ENCODE measurements around the gene ZNF771. TPM values are rescaled to one million over a fixed set of nuclear protein-coding genes. Genes with fewer than 3 reads are reported as not detected.

ZNF771 gene
- polyA plus RNA-seq, 2 of the 4 experiments (the other 2 are of a cell fraction) = 5.7 to 7.2 TPM

- Histone ChIP-seq H3K27ac (no peak overlapping the region), H3K4me2 (no peak overlapping the region), H3K4me1 (peaks cover 5% of the 10 kb centered on the region; the same call in 1 of the 3 replicates), H3K4me3 (no peak overlapping the region), H3K9me3 (no peaks in the 10 kb centered on the region)
- TF ChIP-seq RAD21 (conservative IDR thresholded peaks at IDR 0.05 in 1 of 2, IDR thresholded peaks at IDR 0.05 in 1 of 2) (no peak), RARB (CRISPR knock-in tag; IDR thresholded peaks at IDR 0.05) (no peak), HEYL (CRISPR knock-in tag; IDR thresholded peaks at IDR 0.05) (no peak), TFCP2L1 (CRISPR knock-in tag; IDR thresholded peaks at IDR 0.05) (no peak), PHF8 (IDR thresholded peaks at IDR 0.05; ENCODE audit: borderline replicate concordance, low read depth) (no peak), ZFP36 (IDR thresholded peaks at IDR 0.05; ENCODE audit: borderline replicate concordance, partially characterized antibody) (no peak), FOSB (CRISPR knock-in tag; IDR thresholded peaks at IDR 0.05) (no peak), CHD2 (IDR thresholded peaks at IDR 0.05; ENCODE audit: low read length, partially characterized antibody) (no peak), JUNB (IDR thresholded peaks at IDR 0.05) (no peak), GATA3 (IDR thresholded peaks at IDR 0.05; ENCODE audit: borderline replicate concordance) (no peak), EHF (CRISPR knock-in tag; IDR thresholded peaks at IDR 0.05) (no peak), HMGXB4 (CRISPR knock-in tag; IDR thresholded peaks at IDR 0.05; ENCODE audit: borderline replicate concordance) (no peak), RFX5 (IDR thresholded peaks at IDR 0.05) (no peak), NR3C1 (IDR thresholded peaks at IDR 0.05) (no peak), SREBF2 (IDR thresholded peaks at IDR 0.05) (no peak), EHMT2 (IDR thresholded peaks at IDR 0.05; ENCODE audit: low read depth) (no peak), ZNF302 (CRISPR knock-in tag; IDR thresholded peaks at IDR 0.05) (no peak)
- TF ChIP-seq, protein P1, sequence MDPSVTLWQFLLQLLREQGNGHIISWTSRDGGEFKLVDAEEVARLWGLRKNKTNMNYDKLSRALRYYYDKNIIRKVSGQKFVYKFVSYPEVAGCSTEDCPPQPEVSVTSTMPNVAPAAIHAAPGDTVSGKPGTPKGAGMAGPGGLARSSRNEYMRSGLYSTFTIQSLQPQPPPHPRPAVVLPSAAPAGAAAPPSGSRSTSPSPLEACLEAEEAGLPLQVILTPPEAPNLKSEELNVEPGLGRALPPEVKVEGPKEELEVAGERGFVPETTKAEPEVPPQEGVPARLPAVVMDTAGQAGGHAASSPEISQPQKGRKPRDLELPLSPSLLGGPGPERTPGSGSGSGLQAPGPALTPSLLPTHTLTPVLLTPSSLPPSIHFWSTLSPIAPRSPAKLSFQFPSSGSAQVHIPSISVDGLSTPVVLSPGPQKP (IDR thresholded peaks at IDR 0.05; ENCODE audit: low read depth, low read length) = no peak
- TF ChIP-seq, protein P2, sequence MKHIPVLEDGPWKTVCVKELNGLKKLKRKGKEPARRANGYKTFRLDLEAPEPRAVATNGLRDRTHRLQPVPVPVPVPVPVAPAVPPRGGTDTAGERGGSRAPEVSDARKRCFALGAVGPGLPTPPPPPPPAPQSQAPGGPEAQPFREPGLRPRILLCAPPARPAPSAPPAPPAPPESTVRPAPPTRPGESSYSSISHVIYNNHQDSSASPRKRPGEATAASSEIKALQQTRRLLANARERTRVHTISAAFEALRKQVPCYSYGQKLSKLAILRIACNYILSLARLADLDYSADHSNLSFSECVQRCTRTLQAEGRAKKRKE (CRISPR knock-in tag; IDR thresholded peaks at IDR 0.05; ENCODE audit: low read depth) = no peak
- TF ChIP-seq, protein P3, sequence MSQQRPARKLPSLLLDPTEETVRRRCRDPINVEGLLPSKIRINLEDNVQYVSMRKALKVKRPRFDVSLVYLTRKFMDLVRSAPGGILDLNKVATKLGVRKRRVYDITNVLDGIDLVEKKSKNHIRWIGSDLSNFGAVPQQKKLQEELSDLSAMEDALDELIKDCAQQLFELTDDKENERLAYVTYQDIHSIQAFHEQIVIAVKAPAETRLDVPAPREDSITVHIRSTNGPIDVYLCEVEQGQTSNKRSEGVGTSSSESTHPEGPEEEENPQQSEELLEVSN (IDR thresholded peaks at IDR 0.05; ENCODE audit: borderline replicate concordance, low read depth) = no peak
- 54% methylated on average over 2 of the region's 2 CpGs for WGBS (ENCODE audit: missing lambda C conversion rate)
- DNase-seq (ENCODE audit: low read depth in 1 of 2, low spot score in 1 of 2) = no peak
- ATAC-seq = no peak
- CTCF ChIA-PET = interaction anchor here (1.0 to 6.1 kb wide), 4 partner anchors 25 to 245 kb away, joined by 3 to 26 read pairs (median 4); partner anchors contain the start of gene DCTPP1
- no peak for FAIRE-seq
- POLR2A ChIA-PET = interaction anchor here (1.1 to 1.2 kb wide), 2 partner anchors 12 to 34 kb away, joined by 4 read pairs; partner anchors contain the start of gene ZNF48
Measured at GRCh38 chr16:30383521-30383920, 23.9 kb upstream of the ZNF771 start.

DNA sequence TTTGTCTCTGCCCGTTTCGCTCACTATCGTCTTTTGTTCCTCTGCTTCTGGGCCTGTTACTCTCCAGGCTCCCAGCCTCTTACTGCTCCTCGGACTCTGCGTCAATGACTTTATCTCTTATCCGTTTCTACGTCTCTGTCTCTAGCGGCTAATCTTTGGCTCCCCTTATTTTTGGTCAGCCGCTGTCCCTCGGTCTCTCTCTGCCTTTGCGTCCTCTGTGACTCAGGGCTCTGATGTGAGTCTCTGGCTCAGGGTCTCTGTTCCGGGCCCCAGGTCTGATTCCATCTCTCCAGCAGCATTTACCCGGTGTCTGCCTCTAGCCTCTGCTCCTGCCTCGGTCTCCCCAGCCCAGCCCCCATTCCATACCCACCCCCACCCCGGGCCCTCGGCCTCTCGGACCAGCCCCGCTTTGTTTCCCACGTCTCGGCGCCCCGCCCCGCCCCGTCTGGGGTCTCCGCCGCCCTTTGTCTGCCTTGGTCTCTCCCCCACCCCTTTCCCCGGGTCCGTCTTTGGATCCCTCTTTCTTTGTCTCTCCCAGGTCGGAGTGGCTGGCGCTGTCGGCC, 12.7 kb upstream of the ZNF771 start:
- DNase-seq (ENCODE audit: low read depth in 1 of 2, low spot score in 1 of 2) (no peak), FAIRE-seq (no peak), ATAC-seq (peak; percentile 15 to 39; a peak in 3 of 6 replicates)
- no peaks in the 10 kb centered on the region for H3K9me3 ChIP-seq
- ChIA-PET POLR2A (interaction anchor here (0.5 to 1.7 kb wide), 9 partner anchors 9 to 256 kb away, joined by 3 to 13 read pairs (median 4); partner anchors contain the start of genes SEPTIN1, TBC1D10B and ZNF771), CTCF (interaction anchor here (0.6 to 11.5 kb wide), 12 partner anchors 13 to 36 kb away, joined by 3 to 149 read pairs (median 4); partner anchors contain the start of genes DCTPP1, SEPTIN1 and ZNF771)
- H3K4me2 ChIP-seq = peak overlapping the region; percentile 97
- H3K4me3 ChIP-seq = peak overlapping the region; percentile 86
- H3K4me1 ChIP-seq = peaks cover 12% of the 10 kb centered on the region
- WGBS (ENCODE audit: missing lambda C conversion rate) = 50% methylated on average over 18 of the region's 31 CpGs
- TF ChIP-seq PHF8 (IDR thresholded peaks at IDR 0.05; ENCODE audit: borderline replicate concordance, low read depth) = 0 out of 2 replicates have a peak, but pooled peaks have one; percentile 64
- TF ChIP-seq ZNF302 (CRISPR knock-in tag; IDR thresholded peaks at IDR 0.05) = no peak
- H3K27ac ChIP-seq = peak overlapping the region; percentile 95 to 98
